ENCODE data around the gene KRT4.
A peak's percentile ranks its signal among the peaks of the same experiment; 100 is the strongest.
"Not testable (repeated sequence)": the region's sequence is repeated elsewhere in the genome, so short reads cannot be mapped to it uniquely, and the experiment has no call there.

KRT4 gene

DNA sequence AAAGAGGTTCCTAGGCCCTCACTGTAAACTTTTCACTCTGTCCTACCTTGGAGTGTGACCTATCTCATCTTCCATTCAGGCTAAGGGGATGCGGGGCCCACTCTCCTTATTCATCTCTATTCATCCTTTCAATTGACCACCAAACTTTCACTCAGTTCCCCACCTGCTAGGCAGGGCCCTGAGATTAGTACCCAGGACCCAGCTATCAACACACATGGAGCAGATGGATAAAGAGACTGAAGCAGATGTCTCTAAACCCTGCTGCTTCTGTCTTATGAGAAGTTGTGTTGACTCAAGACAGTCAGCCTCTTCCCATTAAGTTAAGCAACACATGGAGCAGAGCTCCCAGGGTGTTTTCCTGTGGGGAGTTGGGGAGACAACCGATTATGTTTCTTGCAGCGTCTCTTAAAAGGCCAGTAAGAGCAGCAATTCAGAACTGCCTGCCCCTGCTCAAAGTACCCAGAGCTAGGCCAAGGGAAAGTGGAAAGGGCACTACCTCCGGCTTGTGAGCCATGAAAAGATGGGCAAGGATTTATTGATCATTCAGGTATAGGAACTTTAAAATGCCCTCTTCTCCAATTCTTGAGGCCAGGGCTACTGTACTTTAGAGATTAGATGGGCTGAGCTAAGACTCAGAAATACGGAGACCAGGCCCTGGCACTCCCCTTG lies 47.4 kb downstream of the KRT4 start:
- no peak for TF ChIP-seq Cebpa-rat (IDR thresholded peaks at IDR 0.05)
- peaks cover 9% of the 10 kb centered on the region for H3K9me3 ChIP-seq
- H3K27me3 ChIP-seq: no peaks in the 10 kb centered on the region
- H3K27ac ChIP-seq: no peak overlapping the region
- no peak overlapping the region for H3K4me3 ChIP-seq
- no peaks in the 10 kb centered on the region for H3K4me1 ChIP-seq
- no peak overlapping the region for H3K9ac ChIP-seq
- no peaks in the 10 kb centered on the region for H3K36me3 ChIP-seq
- H4K20me1 ChIP-seq: no peaks in the 10 kb centered on the region
- no peak overlapping the region for H3K4me2 ChIP-seq

DNA sequence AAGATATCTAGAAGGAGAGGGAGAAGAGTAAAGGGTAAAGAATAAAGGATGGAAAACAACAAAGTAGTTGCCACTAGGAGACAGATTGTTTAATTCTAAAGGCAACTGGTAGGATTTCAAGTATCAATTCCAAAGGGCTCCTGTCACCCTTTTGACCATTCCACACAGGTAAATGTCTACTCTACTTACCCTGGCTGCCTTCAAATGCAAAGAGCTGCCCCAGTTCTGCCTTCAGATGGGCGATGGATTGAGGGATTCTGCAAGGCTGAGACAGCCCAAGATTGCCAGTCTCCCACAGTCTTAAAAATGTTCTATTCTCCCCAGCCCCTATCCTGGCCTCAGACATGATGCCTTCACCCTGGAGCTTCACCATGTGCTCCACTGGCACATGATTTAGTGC lies 48.2 kb downstream of the KRT4 start:
- peaks cover 17% of the 10 kb centered on the region for H3K9me3 ChIP-seq
- no peak overlapping the region for H3K9ac ChIP-seq
- H3K27ac ChIP-seq: no peak overlapping the region
- no peak overlapping the region for H3K4me2 ChIP-seq
- no peaks in the 10 kb centered on the region for H3K36me3 ChIP-seq
- no peak for TF ChIP-seq Cebpa-rat (IDR thresholded peaks at IDR 0.05)
- H3K4me1 ChIP-seq: no peaks in the 10 kb centered on the region
- no peaks in the 10 kb centered on the region for H3K27me3 ChIP-seq
- H4K20me1 ChIP-seq: no peaks in the 10 kb centered on the region
- H3K4me3 ChIP-seq: no peak overlapping the region

DNA sequence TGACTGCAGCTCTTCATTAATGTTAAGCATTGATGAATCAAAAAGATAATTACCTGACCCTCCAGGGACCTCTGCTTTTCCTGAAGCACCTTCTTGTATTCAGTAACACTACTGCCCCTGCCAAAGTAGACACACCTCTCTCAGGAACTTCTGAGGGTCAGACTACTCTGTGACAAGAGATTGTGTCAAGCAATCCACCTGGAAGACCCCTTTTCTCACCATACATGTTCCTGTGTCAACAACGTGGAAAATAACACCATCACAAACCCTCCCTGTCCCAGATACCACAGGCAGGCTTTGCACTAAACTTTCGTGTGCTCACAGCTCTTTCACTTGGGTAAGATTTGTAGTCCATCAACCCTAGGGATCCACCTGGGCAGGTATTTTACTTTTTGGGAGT lies 49.9 kb downstream of the KRT4 start:
- Histone ChIP-seq H3K27me3 (no peaks in the 10 kb centered on the region), H4K20me1 (no peaks in the 10 kb centered on the region), H3K27ac (no peak overlapping the region), H3K9ac (no peak overlapping the region), H3K36me3 (no peaks in the 10 kb centered on the region), H3K4me3 (no peak overlapping the region), H3K9me3 (peaks cover 34% of the 10 kb centered on the region), H3K4me2 (no peak overlapping the region), H3K4me1 (no peaks in the 10 kb centered on the region)
- TF ChIP-seq Cebpa-rat (IDR thresholded peaks at IDR 0.05): no peak

- no peaks in the 10 kb centered on the region for H3K36me3 ChIP-seq
- H3K4me3 ChIP-seq: no peak overlapping the region
- H3K27ac ChIP-seq: no peak overlapping the region
- no peaks in the 10 kb centered on the region for H4K20me1 ChIP-seq
- no peaks in the 10 kb centered on the region for H3K4me1 ChIP-seq
- H3K4me2 ChIP-seq: no peak overlapping the region
- H3K9ac ChIP-seq: no peak overlapping the region
- H3K9me3 ChIP-seq: peaks cover 37% of the 10 kb centered on the region
- TF ChIP-seq Cebpa-rat (IDR thresholded peaks at IDR 0.05): no peak
- no peaks in the 10 kb centered on the region for H3K27me3 ChIP-seq
Observed at GRCh38 chr12:52763036-52763659, 50.8 kb downstream of the KRT4 start.

DNA sequence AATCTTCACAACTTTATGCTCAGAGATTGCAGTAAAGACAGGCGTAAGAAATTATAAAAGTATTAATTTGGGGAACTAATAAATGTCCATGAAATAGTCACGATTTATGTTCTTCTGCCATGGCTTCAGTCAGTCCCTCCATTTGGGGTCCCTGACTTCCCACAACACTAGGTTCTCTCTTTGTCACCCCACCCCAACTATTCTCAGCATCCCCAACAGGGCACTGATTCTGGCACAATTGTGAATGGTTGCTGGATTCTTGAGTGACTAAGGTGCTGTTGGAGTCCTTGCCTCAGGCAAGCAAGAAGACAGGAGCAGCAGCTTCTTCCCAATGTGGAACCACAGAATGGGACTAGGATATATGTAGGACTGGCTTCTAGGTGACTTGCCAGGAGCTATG lies 52.1 kb downstream of the KRT4 start:
- Histone ChIP-seq H3K4me3 (no peak overlapping the region), H3K36me3 (no peaks in the 10 kb centered on the region), H3K4me2 (no peak overlapping the region), H3K9me3 (peaks cover 37% of the 10 kb centered on the region), H4K20me1 (no peaks in the 10 kb centered on the region), H3K27me3 (no peaks in the 10 kb centered on the region), H3K9ac (no peak overlapping the region), H3K27ac (no peak overlapping the region), H3K4me1 (no peaks in the 10 kb centered on the region)
- TF ChIP-seq Cebpa-rat (IDR thresholded peaks at IDR 0.05): no peak

- not testable (repeated sequence) for H3K4me3 ChIP-seq, H3K36me3 ChIP-seq, H3K4me1 ChIP-seq, H3K27ac ChIP-seq, H4K20me1 ChIP-seq, H3K9ac ChIP-seq, H3K4me2 ChIP-seq, H3K27me3 ChIP-seq
- peaks cover 37% of the 10 kb centered on the region for H3K9me3 ChIP-seq
Observed at GRCh38 chr12:52761218-52761617, 52.7 kb downstream of the KRT4 start.

- TF ChIP-seq Cebpa-rat (IDR thresholded peaks at IDR 0.05): no peak
- no peaks in the 10 kb centered on the region for H3K4me1 ChIP-seq
- H3K9ac ChIP-seq: no peak overlapping the region
Observed at GRCh38 chr12:52760623-52761022, 53.3 kb downstream of the KRT4 start.

DNA sequence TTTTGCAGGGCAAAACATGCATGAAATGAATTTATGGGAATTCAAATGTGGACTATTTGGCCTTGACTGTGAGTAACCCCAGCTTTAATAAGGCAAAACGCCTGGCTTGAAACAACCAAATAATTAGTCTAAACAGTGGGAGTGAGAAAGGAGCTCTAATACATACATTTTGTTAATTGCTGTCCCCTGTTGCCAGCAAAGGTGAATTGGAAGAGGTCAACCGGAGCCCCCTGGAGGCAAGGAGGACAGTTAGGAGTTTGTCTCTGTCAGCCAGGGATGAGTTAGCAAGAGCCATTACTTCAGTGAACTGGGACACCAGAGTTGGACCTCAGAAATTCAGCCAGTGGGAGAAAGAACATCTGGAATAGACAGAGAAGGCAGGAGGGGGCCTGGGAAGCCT lies 54.2 kb downstream of the KRT4 start:
- no peak overlapping the region for H3K4me3 ChIP-seq
- no peak for TF ChIP-seq Cebpa-rat (IDR thresholded peaks at IDR 0.05)
- H3K4me2 ChIP-seq: no peak overlapping the region
- H3K27ac ChIP-seq: no peak overlapping the region
- no peaks in the 10 kb centered on the region for H3K4me1 ChIP-seq
- no peaks in the 10 kb centered on the region for H3K36me3 ChIP-seq
- no peak overlapping the region for H3K9ac ChIP-seq
- H4K20me1 ChIP-seq: no peaks in the 10 kb centered on the region
- no peaks in the 10 kb centered on the region for H3K27me3 ChIP-seq
- H3K9me3 ChIP-seq: peaks cover 37% of the 10 kb centered on the region

More at GRCh38 chr12:52760623-52761022, 53.3 kb downstream of the KRT4 start:
- Histone ChIP-seq H3K36me3 (no peaks in the 10 kb centered on the region), H4K20me1 (no peaks in the 10 kb centered on the region), H3K27me3 (no peaks in the 10 kb centered on the region), H3K27ac (no peak overlapping the region), H3K9me3 (peaks cover 37% of the 10 kb centered on the region), H3K4me2 (no peak overlapping the region), H3K4me3 (0 out of 2 replicates have a peak overlapping the region, but pooled peaks have one; percentile 8)

DNA sequence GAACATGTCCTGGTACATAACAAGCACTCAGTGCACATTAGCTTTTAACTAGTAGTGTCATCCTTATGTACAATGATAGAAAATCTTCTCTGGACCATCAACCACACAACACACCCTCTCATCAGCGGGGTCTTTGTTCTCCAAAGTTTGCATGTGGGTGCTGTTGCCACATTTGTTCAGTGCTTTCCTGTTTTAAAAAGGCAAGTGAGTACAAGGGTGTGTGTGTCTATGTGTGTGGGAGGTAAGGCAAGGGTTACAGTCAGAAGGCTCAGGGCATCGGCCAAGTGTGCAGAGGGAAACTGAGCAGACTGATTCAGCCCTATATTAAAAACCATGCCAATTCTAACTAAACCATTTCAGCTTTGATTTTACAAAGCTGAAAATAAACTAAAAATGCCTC lies 54.7 kb downstream of the KRT4 start:
- no peak for TF ChIP-seq Cebpa-rat (IDR thresholded peaks at IDR 0.05)
- Histone ChIP-seq H3K36me3 (no peaks in the 10 kb centered on the region), H3K27ac (no peak overlapping the region), H4K20me1 (no peaks in the 10 kb centered on the region), H3K9me3 (peaks cover 37% of the 10 kb centered on the region), H3K4me1 (no peaks in the 10 kb centered on the region), H3K9ac (no peak overlapping the region), H3K27me3 (no peaks in the 10 kb centered on the region), H3K4me3 (no peak overlapping the region), H3K4me2 (no peak overlapping the region)

DNA sequence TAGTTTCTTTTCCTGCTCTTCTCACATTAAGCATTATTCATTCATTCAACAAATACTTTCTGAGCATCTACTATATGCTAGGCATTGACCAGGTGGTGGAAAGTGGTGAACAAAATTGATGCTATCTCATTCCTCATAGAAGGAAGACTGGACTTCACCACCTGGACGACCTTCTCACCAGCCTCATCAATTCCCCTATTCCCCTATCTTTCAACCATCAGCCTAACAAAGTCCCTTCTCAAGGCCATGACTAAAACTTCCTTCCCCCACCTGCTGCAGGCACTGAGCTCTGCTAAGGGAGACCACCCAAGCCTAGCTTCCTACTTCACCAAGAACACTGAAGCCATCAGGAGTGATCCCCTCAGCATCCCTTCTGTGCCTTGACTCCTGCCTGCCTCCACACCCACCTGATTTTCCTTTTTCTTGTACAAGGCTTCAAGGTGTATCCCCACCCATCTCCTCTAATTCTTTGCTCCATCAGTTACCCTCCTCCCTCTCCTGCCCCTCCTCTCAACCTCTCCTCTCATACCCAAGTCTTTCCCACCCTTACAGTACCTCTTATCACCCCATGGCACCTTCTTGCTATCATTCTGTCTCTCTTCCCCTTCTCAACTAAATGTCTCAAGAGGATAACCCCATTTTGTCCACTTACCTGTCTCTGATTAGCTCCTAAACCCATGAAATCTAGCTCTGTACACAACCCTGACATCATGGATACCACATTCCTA lies 56.3 kb downstream of the KRT4 start:
- Histone ChIP-seq H3K4me3 (no peak overlapping the region), H3K36me3 (no peaks in the 10 kb centered on the region), H3K9ac (no peak overlapping the region), H3K4me1 (no peaks in the 10 kb centered on the region), H3K27me3 (no peaks in the 10 kb centered on the region), H3K4me2 (no peak overlapping the region), H4K20me1 (no peaks in the 10 kb centered on the region), H3K27ac (no peak overlapping the region), H3K9me3 (peaks cover 37% of the 10 kb centered on the region)
- TF ChIP-seq Cebpa-rat (IDR thresholded peaks at IDR 0.05): no peak

Data from BLaER1 (cell line).